Loucy (cell line): Measurements from ENCODE around the gene ING5.

Experiments used
- H2AFZ ChIP-seq: fragments of 200-600 bp; sonication (generic); 2 replicates; pipeline ENCODE4 v1.6.0; 2016; ENCODE audit warnings: antibody characterized with exemption, mild to moderate bottlenecking, low read length, moderate library complexity
- H3F3A ChIP-seq: fragments of 200-600 bp; 2 replicates; pipeline ENCODE4 v1.6.0; 2016; ENCODE audit warnings: antibody characterized with exemption, low read depth, mild to moderate bottlenecking
- H3K27me3 ChIP-seq: fragments of 200-600 bp; sonication (generic); 2 replicates; pipeline ENCODE4 v1.6.1; 2014; ENCODE audit warnings: low read length, mild to moderate bottlenecking; ENCODE audit not compliant: insufficient read depth, poor library complexity, severe bottlenecking
- H3K36me3 ChIP-seq: fragments of 200-600 bp; sonication (generic); 2 replicates; pipeline ENCODE4 v1.6.1; 2016; ENCODE audit warnings: low read length; ENCODE audit not compliant: insufficient read depth
- H3K4me1 ChIP-seq: fragments of 200-600 bp; sonication (generic); 2 replicates; pipeline ENCODE4 v1.5.1; 2014; ENCODE audit warnings: low read length, mild to moderate bottlenecking; ENCODE audit not compliant: insufficient read depth, poor library complexity, severe bottlenecking
- H3K4me2 ChIP-seq: fragments of 200-600 bp; sonication (generic); 2 replicates; pipeline ENCODE4 v1.6.0; 2014; ENCODE audit warnings: antibody characterized with exemption, low read length, low read depth, mild to moderate bottlenecking; ENCODE audit not compliant: poor library complexity, severe bottlenecking
- H3K4me3 ChIP-seq: fragments of 200-600 bp; sonication (generic); 2 replicates; pipeline ENCODE4 v1.5.1; 2014; ENCODE audit warnings: low read length, mild to moderate bottlenecking, mixed read lengths; ENCODE audit not compliant: poor library complexity, severe bottlenecking
- H3K79me2 ChIP-seq: fragments of 200-600 bp; sonication (generic); 2 replicates; pipeline ENCODE4 v1.6.1; 2014; ENCODE audit warnings: low read length; ENCODE audit not compliant: insufficient read depth
- H3K9ac ChIP-seq: fragments of 200-600 bp; sonication (generic); 2 replicates; pipeline ENCODE4 v1.6.0; 2014; ENCODE audit warnings: mild to moderate bottlenecking, low read depth, low read length, moderate library complexity; ENCODE audit not compliant: poor library complexity, severe bottlenecking
- H3K9me2 ChIP-seq: fragments of 200-600 bp; sonication (generic); replicated peaks from 2 replicates; pipeline ENCODE4 v1.6.1; 2016; ENCODE audit warnings: low read depth, low read length, mixed read lengths
- H3K9me3 ChIP-seq: fragments of 200-600 bp; sonication (generic); 2 replicates; pipeline ENCODE4 v1.6.1; 2014; ENCODE audit warnings: mild to moderate bottlenecking, antibody characterized with exemption, low read length, low read depth; ENCODE audit not compliant: insufficient read depth
- H4K20me1 ChIP-seq: fragments of 200-600 bp; sonication (generic); 2 replicates; pipeline ENCODE4 v1.6.0; 2014; ENCODE audit warnings: antibody characterized with exemption, low read length, mild to moderate bottlenecking; ENCODE audit not compliant: insufficient read depth, poor library complexity, severe bottlenecking
- EZH2phosphoT487 ChIP-seq: fragments of 200-600 bp; IDR thresholded peaks from 2 replicates; pipeline ENCODE4 v1.6.1; 2018; ENCODE audit warnings: antibody characterized with exemption, mild to moderate bottlenecking, moderate library complexity, borderline replicate concordance
- TF ChIP-seq, protein P1 (sequence below): fragments of 200-600 bp; sonication (generic); conservative IDR thresholded peaks from 2 replicates; pipeline ENCODE4 v1.5.1; 2014; ENCODE audit warnings: mild to moderate bottlenecking, antibody characterized with exemption, low read length

Gene ING5

GRCh38 chr2:241701149-241701398 is 765 bp upstream of the ING5 start:
- H4K20me1 ChIP-seq = peaks cover 6% of the 10 kb centered on the region
- peaks cover 26% of the 10 kb centered on the region for H3K79me2 ChIP-seq
- H3K27me3 ChIP-seq = no peaks in the 10 kb centered on the region
- no peak for TF ChIP-seq EZH2phosphoT487
- TF ChIP-seq, protein P1, sequence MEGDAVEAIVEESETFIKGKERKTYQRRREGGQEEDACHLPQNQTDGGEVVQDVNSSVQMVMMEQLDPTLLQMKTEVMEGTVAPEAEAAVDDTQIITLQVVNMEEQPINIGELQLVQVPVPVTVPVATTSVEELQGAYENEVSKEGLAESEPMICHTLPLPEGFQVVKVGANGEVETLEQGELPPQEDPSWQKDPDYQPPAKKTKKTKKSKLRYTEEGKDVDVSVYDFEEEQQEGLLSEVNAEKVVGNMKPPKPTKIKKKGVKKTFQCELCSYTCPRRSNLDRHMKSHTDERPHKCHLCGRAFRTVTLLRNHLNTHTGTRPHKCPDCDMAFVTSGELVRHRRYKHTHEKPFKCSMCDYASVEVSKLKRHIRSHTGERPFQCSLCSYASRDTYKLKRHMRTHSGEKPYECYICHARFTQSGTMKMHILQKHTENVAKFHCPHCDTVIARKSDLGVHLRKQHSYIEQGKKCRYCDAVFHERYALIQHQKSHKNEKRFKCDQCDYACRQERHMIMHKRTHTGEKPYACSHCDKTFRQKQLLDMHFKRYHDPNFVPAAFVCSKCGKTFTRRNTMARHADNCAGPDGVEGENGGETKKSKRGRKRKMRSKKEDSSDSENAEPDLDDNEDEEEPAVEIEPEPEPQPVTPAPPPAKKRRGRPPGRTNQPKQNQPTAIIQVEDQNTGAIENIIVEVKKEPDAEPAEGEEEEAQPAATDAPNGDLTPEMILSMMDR = peak; percentile 60
- no peaks in the 10 kb centered on the region for H3F3A ChIP-seq
- H3K9ac ChIP-seq = peak overlapping the region; percentile 81
- no peaks in the 10 kb centered on the region for H3K9me3 ChIP-seq
- no peaks in the 10 kb centered on the region for H3K9me2 ChIP-seq
- peaks cover 19% of the 10 kb centered on the region for H3K4me1 ChIP-seq
- H2AFZ ChIP-seq = 0 out of 2 replicates have a peak overlapping the region, but pooled peaks have one; percentile 64
- H3K4me3 ChIP-seq = peak overlapping the region; percentile 77
- H3K36me3 ChIP-seq = peaks cover 6% of the 10 kb centered on the region
- peak overlapping the region; percentile 77 for H3K4me2 ChIP-seq

DNA sequence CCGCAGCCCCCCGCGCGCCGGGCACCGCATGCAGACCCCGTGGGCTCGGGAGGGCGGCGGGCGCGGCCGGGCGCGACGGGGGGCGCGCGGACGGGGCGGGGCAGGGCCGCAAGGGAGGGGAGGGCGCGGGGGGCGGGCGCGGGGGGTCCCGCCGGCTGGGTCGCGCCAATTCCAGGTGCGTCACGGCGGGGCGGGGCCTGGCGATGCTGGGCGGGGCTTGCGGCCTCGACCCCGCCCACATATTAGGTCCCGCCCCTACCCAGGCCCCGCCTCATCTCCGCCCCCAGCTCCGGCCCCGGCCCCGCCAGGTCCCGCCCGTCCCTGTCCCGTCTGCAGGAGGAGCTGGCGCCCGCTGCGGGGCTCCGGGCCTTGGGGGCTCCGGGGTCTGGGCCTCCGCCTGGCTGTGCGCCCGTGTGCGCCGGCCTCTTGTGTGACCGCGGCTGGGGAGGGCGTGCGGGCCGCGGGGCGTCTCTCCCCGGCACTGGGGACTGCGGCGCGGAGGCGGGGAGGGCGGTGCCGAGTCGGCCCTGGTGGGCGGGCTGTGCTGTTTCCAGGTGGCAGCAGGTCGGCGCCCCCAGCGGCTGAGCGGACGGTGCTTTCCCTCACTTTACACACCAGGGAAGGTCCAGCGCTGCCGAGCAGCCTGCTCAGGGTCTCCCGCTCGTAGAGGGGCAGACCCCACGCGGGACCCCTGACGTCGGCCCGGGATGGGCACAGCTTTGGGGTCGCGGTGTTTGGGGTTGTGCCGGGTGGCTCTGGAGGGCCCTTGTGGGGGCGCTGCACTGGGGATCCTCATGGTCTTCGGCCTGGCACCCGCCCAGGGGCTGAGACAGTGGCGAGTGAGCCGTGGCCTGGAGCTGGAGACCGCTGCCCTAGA is 554 bp downstream of the ING5 start:
- Histone ChIP-seq H3K9me2 (no peaks in the 10 kb centered on the region), H3F3A (no peaks in the 10 kb centered on the region), H3K4me1 (peaks cover 19% of the 10 kb centered on the region), H4K20me1 (peaks cover 6% of the 10 kb centered on the region), H3K4me3 (peak overlapping the region; percentile 83), H3K9ac (peak overlapping the region; percentile 81), H3K4me2 (peak overlapping the region; percentile 93), H3K9me3 (no peaks in the 10 kb centered on the region), H3K36me3 (peaks cover 16% of the 10 kb centered on the region), H2AFZ (peak overlapping the region; percentile 82), H3K27me3 (no peaks in the 10 kb centered on the region), H3K79me2 (peaks cover 26% of the 10 kb centered on the region)
- no peak for TF ChIP-seq EZH2phosphoT487
- TF ChIP-seq, protein P1 = peak; percentile 67

GRCh38 chr2:241703032-241703604 is 1.3 kb downstream of the ING5 start:
- Histone ChIP-seq H3F3A (no peaks in the 10 kb centered on the region), H3K36me3 (peaks cover 21% of the 10 kb centered on the region), H3K9me3 (no peaks in the 10 kb centered on the region), H3K9me2 (no peaks in the 10 kb centered on the region), H3K4me1 (peaks cover 19% of the 10 kb centered on the region), H2AFZ (peak overlapping the region; percentile 52; the same call in 1 of the 2 replicates), H3K79me2 (peaks cover 26% of the 10 kb centered on the region), H3K9ac (peak overlapping the region; percentile 72), H3K27me3 (no peaks in the 10 kb centered on the region), H3K4me3 (peak overlapping the region; percentile 83), H3K4me2 (peak overlapping the region; percentile 93), H4K20me1 (peaks cover 6% of the 10 kb centered on the region)
- no peak for TF ChIP-seq EZH2phosphoT487
- TF ChIP-seq, protein P1 = no peak
